CD4-positive, alpha-beta memory T cell (primary cell): Measurements from ENCODE around the gene ANKRD33B. TPM values are rescaled to one million over a fixed set of nuclear protein-coding genes. Genes with fewer than 3 reads are reported as not detected.

ENCODE experiments used
- CTCF ChIA-PET: fragments of 350-600 bp; sonication (Branson Sonifier 250); formaldehyde crosslinking; loops from one replicate; lab custom pipeline; 2021; ENCODE audit warnings: inconsistent platforms; ENCODE audit not compliant: partially characterized antibody; lab: Charles Lee
- POLR2A ChIA-PET: fragments of 350-600 bp; sonication (Branson Sonifier 250); formaldehyde crosslinking; loops from one replicate; lab custom pipeline; 2021; ENCODE audit not compliant: partially characterized antibody; lab: Charles Lee
- DNase-seq, 5 donors: peaks; one replicate each; pipeline versions ENCODE4 v3.0.0 to v3.0.0-alpha.2; 2020 to 2022; ENCODE audit warnings: mixed read lengths in 1 of 5
- H3K27ac ChIP-seq: one replicate; pipeline ENCODE4 v1.7.0; 2013; ENCODE audit warnings: low read depth, low read length
- H3K27me3 ChIP-seq: 2 replicates; pipeline ENCODE4 v1.7.0; 2013; ENCODE audit warnings: mild to moderate bottlenecking, low read length, moderate library complexity; ENCODE audit not compliant: insufficient read depth
- H3K36me3 ChIP-seq: 2 replicates; pipeline ENCODE4 v1.7.0; 2013; ENCODE audit warnings: mild to moderate bottlenecking, low read length, moderate library complexity; ENCODE audit not compliant: insufficient read depth
- H3K4me1 ChIP-seq: 2 replicates; pipeline ENCODE4 v1.7.0; 2013; ENCODE audit warnings: mild to moderate bottlenecking, low read length, moderate library complexity; ENCODE audit not compliant: insufficient read depth
- H3K4me3 ChIP-seq, 2 donors: one replicate each; pipeline ENCODE4 v1.7.0; 2013; ENCODE audit warnings: low read length in 2 of 2, mild to moderate bottlenecking in 1 of 2
- H3K9me3 ChIP-seq, 2 donors: one replicate each; pipeline ENCODE4 v1.7.0; 2013; ENCODE audit warnings: low read length in 2 of 2, control low read depth in 1 of 2; ENCODE audit not compliant: control insufficient read depth in 1 of 2
- H3K27ac Mint-ChIP-seq, 7 donors: one replicate each; pipeline ENCODE4 v1.8.0; 2020 to 2021; ENCODE audit warnings: mixed read lengths in 7 of 7, mild to moderate bottlenecking in 6 of 7, inconsistent platforms in 3 of 7, moderate library complexity in 3 of 7
- H3K27me3 Mint-ChIP-seq, 2 donors: one replicate each; pipeline ENCODE4 v1.8.0; 2020 to 2021; ENCODE audit warnings: mixed read lengths in 2 of 2
- H3K36me3 Mint-ChIP-seq, 2 donors: one replicate each; pipeline ENCODE4 v1.8.0; 2020 to 2021; ENCODE audit warnings: mixed read lengths in 2 of 2, inconsistent platforms in 1 of 2, mild to moderate bottlenecking in 1 of 2
- H3K4me1 Mint-ChIP-seq, 4 donors: one replicate each; pipeline ENCODE4 v1.8.0; 2020 to 2021; ENCODE audit warnings: mixed read lengths in 4 of 4, mild to moderate bottlenecking in 1 of 4
- H3K4me3 Mint-ChIP-seq, 8 donors: one replicate each; pipeline ENCODE4 v1.8.0; 2020 to 2021; ENCODE audit warnings: mixed read lengths in 8 of 8, mild to moderate bottlenecking in 7 of 8, moderate library complexity in 6 of 8, inconsistent platforms in 3 of 8
- H3K9me3 Mint-ChIP-seq, 8 donors: one replicate each; pipeline ENCODE4 v1.8.0; 2020 to 2021; ENCODE audit warnings: mixed read lengths in 8 of 8, mild to moderate bottlenecking in 5 of 8, inconsistent platforms in 3 of 8, moderate library complexity in 1 of 8
- intact Hi-C: fragments of 100-400 bp; cut with micrococcal nuclease; formaldehyde crosslinking; loops from one replicate; pipeline ENCODE4 v1.15.1; 2023
- polyA plus RNA-seq, 2 donors: library from polyadenylated mRNA; unstranded; fragments of 300-500 nt; fragmentation: Illumina TruSeq; gene quantifications; one replicate each; pipeline ENCODE4 v1.2.3, GENCODE V29; 2021
- total RNA-seq, 2 experiments: library from RNA; stranded (reverse); gene quantifications; one replicate each; pipeline ENCODE4 v1.2.3, GENCODE V29; 2021

Gene ANKRD33B
- total and polyA plus RNA-seq, 4 experiments from 2014 or later: 0.05 to 2.3 (median 1.2) TPM

GRCh38 chr5:10559151-10559550 is 4.7 kb upstream of the ANKRD33B start:
- Mint-ChIP-seq H3K36me3 (no peaks in the 10 kb centered on the region), H3K27me3 (peaks cover 1 to 4% of the 10 kb centered on the region in 2 donors), H3K4me3 (no peak overlapping the region), H3K4me1 (no peaks in the 10 kb centered on the region), H3K27ac (peak overlapping the region in 1 of 7 donors; percentile 35), H3K9me3 (no peaks in the 10 kb centered on the region)
- Histone ChIP-seq H3K27ac (no peak overlapping the region), H3K36me3 (no peaks in the 10 kb centered on the region), H3K27me3 (no peaks in the 10 kb centered on the region), H3K9me3 (no peaks in the 10 kb centered on the region), H3K4me3 (no peak overlapping the region), H3K4me1 (peaks cover 7% of the 10 kb centered on the region)
- no peak for DNase-seq
- intact Hi-C loops: no loop called here
- ChIA-PET CTCF (interaction anchor here (0.7 to 1.4 kb wide), 2 partner anchors 8 to 9 kb away, joined by 3 to 4 read pairs; no protein-coding TSS in a partner anchor), POLR2A (no interaction called here)

GRCh38 chr5:10559871-10560270 is 4.0 kb upstream of the ANKRD33B start:
- no peaks in the 10 kb centered on the region for H3K36me3 Mint-ChIP-seq
- H3K4me1 ChIP-seq: peaks cover 8% of the 10 kb centered on the region
- CTCF ChIA-PET: interaction anchor here (0.7 to 1.4 kb wide), 2 partner anchors 8 to 9 kb away, joined by 3 to 4 read pairs; no protein-coding TSS in a partner anchor
- no peak overlapping the region for H3K27ac ChIP-seq
- no peak overlapping the region for H3K4me3 Mint-ChIP-seq
- intact Hi-C loops: no loop called here
- H3K4me1 Mint-ChIP-seq: peaks cover 0 to 1% (median 0%) of the 10 kb centered on the region in 4 donors
- H3K27me3 ChIP-seq: no peaks in the 10 kb centered on the region
- no peaks in the 10 kb centered on the region for H3K9me3 ChIP-seq
- peaks cover 1 to 2% of the 10 kb centered on the region in 2 donors for H3K27me3 Mint-ChIP-seq
- no peaks in the 10 kb centered on the region for H3K9me3 Mint-ChIP-seq
- no peaks in the 10 kb centered on the region for H3K36me3 ChIP-seq
- POLR2A ChIA-PET: no interaction called here
- H3K27ac Mint-ChIP-seq: no peak overlapping the region
- no peak for DNase-seq
- H3K4me3 ChIP-seq: no peak overlapping the region

- DNase-seq: peak in 1 of 5 donors; percentile 3
- no peak overlapping the region for H3K27ac Mint-ChIP-seq
- intact Hi-C loops: no loop called here
- H3K4me3 Mint-ChIP-seq: peak overlapping the region; percentile 50 to 69 (median 62)
- peaks cover 0 to 2% (median 0%) of the 10 kb centered on the region in 8 donors for H3K9me3 Mint-ChIP-seq
- H3K27me3 ChIP-seq: no peaks in the 10 kb centered on the region
- H3K27me3 Mint-ChIP-seq: no peaks in the 10 kb centered on the region
- CTCF ChIA-PET: interaction anchor here (1.2 kb wide), 1 partner anchor 65 kb away, joined by 3 read pairs; no protein-coding TSS in a partner anchor
- H3K27ac ChIP-seq: no peak overlapping the region
- peaks cover 8 to 23% (median 16%) of the 10 kb centered on the region in 4 donors for H3K4me1 Mint-ChIP-seq
- no peaks in the 10 kb centered on the region for H3K9me3 ChIP-seq
- H3K4me1 ChIP-seq: peaks cover 22% of the 10 kb centered on the region
- H3K36me3 ChIP-seq: no peaks in the 10 kb centered on the region
- H3K4me3 ChIP-seq: peak overlapping the region in 1 of 2 donors; percentile 54
- POLR2A ChIA-PET: no interaction called here
- H3K36me3 Mint-ChIP-seq: no peaks in the 10 kb centered on the region
These were observed 1.4 kb upstream of the ANKRD33B start for GRCh38 chr5:10562201-10563109.

- POLR2A ChIA-PET: interaction anchor here (1.2 kb wide), 1 partner anchor 121 kb away, joined by 3 read pairs; no protein-coding TSS in a partner anchor
- no peaks in the 10 kb centered on the region for H3K36me3 Mint-ChIP-seq
- Histone ChIP-seq H3K27me3 (no peaks in the 10 kb centered on the region), H3K4me1 (peaks cover 22% of the 10 kb centered on the region), H3K27ac (peak overlapping the region; percentile 74), H3K9me3 (no peaks in the 10 kb centered on the region), H3K36me3 (no peaks in the 10 kb centered on the region), H3K4me3 (peak overlapping the region in 1 of 2 donors; percentile 54)
- H3K4me1 Mint-ChIP-seq: peaks cover 8 to 28% (median 19%) of the 10 kb centered on the region in 4 donors
- peak overlapping the region in 1 of 7 donors; percentile 41 for H3K27ac Mint-ChIP-seq
- intact Hi-C loops: no loop called here
- no peaks in the 10 kb centered on the region for H3K27me3 Mint-ChIP-seq
- DNase-seq: peak; percentile 30 to 72 (median 44)
- H3K9me3 Mint-ChIP-seq: peaks cover 0 to 2% (median 0%) of the 10 kb centered on the region in 8 donors
- H3K4me3 Mint-ChIP-seq: peak overlapping the region; percentile 31 to 74 (median 65)
- CTCF ChIA-PET: interaction anchor here (1.2 kb wide), 1 partner anchor 64 kb away, joined by 3 read pairs; no protein-coding TSS in a partner anchor
These were observed 543 bp upstream of the ANKRD33B start for GRCh38 chr5:10563110-10563944.

GRCh38 chr5:10564838-10565784 is 1.2 kb downstream of the ANKRD33B start:
- peaks cover 8 to 28% (median 20%) of the 10 kb centered on the region in 4 donors for H3K4me1 Mint-ChIP-seq
- intact Hi-C loops: loop anchor here (1.0 to 2.0 kb wide), 5 partner anchors 70 to 315 kb away; partner anchors contain the start of genes CCT5, DAP and ROPN1L
- peak overlapping the region; percentile 29 to 60 for H3K4me3 ChIP-seq
- H3K9me3 ChIP-seq: no peaks in the 10 kb centered on the region
- H3K27me3 Mint-ChIP-seq: no peaks in the 10 kb centered on the region
- peak in 2 of 5 donors; percentile 6 to 15 for DNase-seq
- H3K27me3 ChIP-seq: no peaks in the 10 kb centered on the region
- peak overlapping the region; percentile 31 for H3K27ac ChIP-seq
- H3K4me3 Mint-ChIP-seq: peak overlapping the region; percentile 82 to 93 (median 86)
- ChIA-PET CTCF (no interaction called here), POLR2A (interaction anchor here (1.2 kb wide), 1 partner anchor 122 kb away, joined by 3 read pairs; no protein-coding TSS in a partner anchor)
- H3K36me3 Mint-ChIP-seq: no peaks in the 10 kb centered on the region
- H3K36me3 ChIP-seq: no peaks in the 10 kb centered on the region
- H3K4me1 ChIP-seq: peaks cover 22% of the 10 kb centered on the region
- H3K9me3 Mint-ChIP-seq: peaks cover 0 to 2% (median 0%) of the 10 kb centered on the region in 8 donors
- H3K27ac Mint-ChIP-seq: peak overlapping the region in 6 of 7 donors; percentile 41 to 87 (median 67)
